ENCODE measurements around the gene FHDC1.

FHDC1 gene

GRCh38 chr4:152996672-152997071, 60.5 kb downstream of the FHDC1 start:
- no peak for DNase-seq (ENCODE audit: low read depth)
- no peak for TF ChIP-seq CTCF (conservative IDR thresholded peaks at IDR 0.05; ENCODE audit: low read depth, low read length)
- no peak overlapping the region for H3K4me3 ChIP-seq (ENCODE audit: low read length)

- no peak for TF ChIP-seq CTCF (conservative IDR thresholded peaks at IDR 0.05; ENCODE audit: low read depth, low read length)
- no peak overlapping the region for H3K4me3 ChIP-seq (ENCODE audit: low read length)
- no peak for DNase-seq (ENCODE audit: low read depth)
These were observed 61.2 kb downstream of the FHDC1 start for GRCh38 chr4:152997288-152997687.

GRCh38 chr4:152997771-152998487, 61.8 kb downstream of the FHDC1 start:
- H3K4me3 ChIP-seq (ENCODE audit: low read length): no peak overlapping the region

GRCh38 chr4:152998861-152999260, 62.7 kb downstream of the FHDC1 start:
- DNase-seq (ENCODE audit: low read depth): no peak
- TF ChIP-seq CTCF (conservative IDR thresholded peaks at IDR 0.05; ENCODE audit: low read depth, low read length): no peak
- H3K4me3 ChIP-seq (ENCODE audit: low read length): no peak overlapping the region

More at GRCh38 chr4:152997771-152998487, 61.8 kb downstream of the FHDC1 start:
- no peak for DNase-seq (ENCODE audit: low read depth)
- no peak for TF ChIP-seq CTCF (conservative IDR thresholded peaks at IDR 0.05; ENCODE audit: low read depth, low read length)

GRCh38 chr4:152999346-153000075, 63.4 kb downstream of the FHDC1 start:
- TF ChIP-seq CTCF (conservative IDR thresholded peaks at IDR 0.05; ENCODE audit: low read depth, low read length): no peak
- DNase-seq (ENCODE audit: low read depth): no peak
- no peak overlapping the region for H3K4me3 ChIP-seq (ENCODE audit: low read length)

- H3K4me3 ChIP-seq (ENCODE audit: low read length): no peak overlapping the region
- no peak for DNase-seq (ENCODE audit: low read depth)
- TF ChIP-seq CTCF (conservative IDR thresholded peaks at IDR 0.05; ENCODE audit: low read depth, low read length): no peak
These were observed 63.9 kb downstream of the FHDC1 start for GRCh38 chr4:153000076-153000420.

GRCh38 chr4:153001626-153002025, 65.5 kb downstream of the FHDC1 start:
- no peak overlapping the region for H3K4me3 ChIP-seq (ENCODE audit: low read length)
- no peak for DNase-seq (ENCODE audit: low read depth)
- TF ChIP-seq CTCF (conservative IDR thresholded peaks at IDR 0.05; ENCODE audit: low read depth, low read length): no peak

Data from retinal pigment epithelial cell (primary cell).